GM18499 (cell line): ENCODE measurements around the gene DLK1.

Source experiments
- ATAC-seq: cut with Tn5 transposase; IDR thresholded peaks from one replicate; pipeline ENCODE4 v1.9.1; 2021; ENCODE audit warnings: moderate number of reproducible peaks; ENCODE audit not compliant: insufficient read depth, unreplicated experiment

Gene DLK1

DNA sequence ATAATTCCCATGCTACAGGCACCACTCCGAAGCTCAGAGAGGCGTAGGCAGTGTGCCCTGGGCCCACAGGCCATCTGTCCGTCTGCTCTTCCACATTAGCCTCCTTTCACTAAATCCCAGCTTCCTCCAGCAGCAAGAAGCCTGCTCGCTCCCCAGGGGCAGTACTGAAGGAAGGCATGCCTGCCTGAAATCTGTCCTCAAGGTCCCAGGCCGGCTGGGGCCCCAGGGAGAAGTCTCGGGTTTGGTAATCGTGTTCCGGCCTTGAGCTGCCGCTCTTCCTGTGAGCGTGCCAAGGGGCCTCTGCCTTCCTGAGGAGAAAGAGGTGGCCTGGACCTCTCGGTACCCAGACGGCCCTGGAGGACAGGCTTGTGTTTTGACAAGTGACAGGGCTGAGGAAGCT lies 15.2 kb upstream of the DLK1 start:
- ATAC-seq = no peak

DNA sequence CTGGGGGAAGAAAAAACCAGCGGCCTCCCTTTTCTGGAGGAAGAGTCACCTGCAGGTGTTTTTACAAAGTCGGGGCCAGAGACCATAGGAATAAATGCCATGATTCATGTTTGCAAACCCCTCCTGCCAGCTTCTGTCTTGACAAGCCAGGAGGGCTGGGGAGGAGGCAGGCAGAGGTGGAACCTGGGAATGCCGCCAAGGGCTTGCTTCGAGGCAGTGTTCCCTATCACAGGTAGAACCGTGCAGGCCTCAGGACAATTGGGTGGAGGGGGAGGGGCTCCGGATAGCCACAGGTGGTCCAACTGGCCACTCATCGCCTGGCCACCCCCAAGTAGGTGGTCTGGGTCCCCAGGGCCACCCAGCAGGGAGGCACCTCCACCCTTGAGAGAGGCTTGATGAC lies 14.2 kb upstream of the DLK1 start:
- ATAC-seq = no peak

DNA sequence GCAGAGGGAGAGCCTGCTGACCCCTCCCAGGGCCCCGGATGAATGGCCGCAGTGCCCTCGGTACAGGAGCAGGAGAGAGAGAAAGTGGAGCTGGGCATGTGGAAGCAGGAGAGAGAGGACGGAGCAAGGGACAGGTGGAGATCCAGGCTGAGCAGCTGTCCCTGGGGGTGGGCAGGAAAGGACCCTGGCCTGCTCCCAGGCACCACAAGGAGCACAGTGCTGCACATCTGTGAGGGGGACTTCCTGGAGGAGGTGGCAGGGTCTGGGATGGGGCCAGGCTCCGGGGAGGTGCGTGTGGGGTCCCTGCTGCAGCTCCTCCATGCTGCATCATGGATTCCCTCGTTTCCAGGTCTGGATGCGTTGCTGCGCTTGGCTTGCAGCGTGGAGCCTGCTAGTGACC lies 13.0 kb upstream of the DLK1 start:
- ATAC-seq = no peak

DNA sequence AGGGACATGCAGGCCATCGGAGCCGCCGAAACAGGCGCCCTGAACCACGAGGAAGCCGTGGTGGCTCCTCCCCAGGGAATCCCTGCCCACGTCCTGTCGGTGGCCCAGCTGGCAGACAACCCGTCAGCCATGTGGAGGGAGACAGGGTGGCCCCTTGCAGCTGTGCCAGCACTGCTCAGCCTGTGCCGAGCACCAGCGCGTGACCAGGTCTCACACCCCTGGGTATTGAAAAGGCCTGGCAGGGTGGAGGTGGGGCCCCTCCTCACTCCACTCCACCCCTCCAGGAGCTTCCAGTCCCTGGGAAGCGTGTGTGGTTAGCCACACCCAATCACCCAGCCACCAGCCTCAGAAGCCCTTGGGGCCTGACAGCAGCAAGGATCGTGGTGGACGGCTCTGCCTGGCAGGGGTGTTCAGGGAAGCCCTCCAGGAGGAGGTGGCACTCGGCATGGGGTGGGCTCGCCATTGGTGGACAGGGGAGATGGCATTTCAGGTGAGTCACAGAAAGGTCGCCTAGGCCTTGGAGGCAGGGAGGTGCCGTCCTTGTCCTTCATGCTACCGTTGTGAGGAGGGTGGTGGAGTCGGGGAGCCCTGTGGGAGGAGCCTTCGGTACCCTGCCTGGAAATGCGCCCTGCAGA lies 12.3 kb upstream of the DLK1 start:
- ATAC-seq = no peak

DNA sequence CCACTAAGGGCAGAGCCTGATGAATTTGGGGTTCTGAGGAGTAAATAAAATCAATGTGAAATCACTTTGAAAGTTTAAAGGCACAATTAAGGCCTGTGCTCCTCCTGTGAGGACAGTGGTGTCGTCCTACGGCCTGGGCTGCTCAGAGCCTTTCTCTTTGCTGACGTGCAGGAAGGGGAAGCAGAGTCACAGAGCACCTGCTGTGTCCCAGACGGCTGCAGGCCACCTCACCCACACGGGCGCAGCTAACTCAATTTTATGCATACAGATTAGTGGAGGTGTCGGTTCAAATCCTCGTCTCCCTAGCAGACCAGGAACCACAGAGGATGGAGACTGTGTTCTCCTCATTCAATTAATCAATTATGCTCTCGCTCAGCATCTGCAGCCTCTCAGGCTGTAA lies 11.4 kb upstream of the DLK1 start:
- no peak for ATAC-seq

DNA sequence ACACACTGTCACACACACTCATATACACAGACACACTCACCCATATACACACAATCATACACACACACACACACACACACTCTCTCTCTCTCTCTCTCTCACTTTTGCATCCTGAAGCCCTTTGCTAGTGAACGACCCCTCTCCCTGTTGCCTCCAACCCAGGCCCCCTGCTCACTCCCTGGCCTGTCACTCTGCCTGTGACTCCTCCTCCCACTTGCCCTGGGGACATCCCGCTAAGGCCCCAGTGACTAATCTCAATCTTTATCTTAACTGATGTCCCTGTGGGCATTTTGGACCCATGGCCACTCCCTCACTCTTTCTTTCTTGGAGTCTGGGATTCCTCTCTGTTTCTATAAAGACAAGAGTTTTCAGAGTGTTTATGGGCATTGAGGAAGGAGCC lies 10.9 kb upstream of the DLK1 start:
- ATAC-seq = no peak

DNA sequence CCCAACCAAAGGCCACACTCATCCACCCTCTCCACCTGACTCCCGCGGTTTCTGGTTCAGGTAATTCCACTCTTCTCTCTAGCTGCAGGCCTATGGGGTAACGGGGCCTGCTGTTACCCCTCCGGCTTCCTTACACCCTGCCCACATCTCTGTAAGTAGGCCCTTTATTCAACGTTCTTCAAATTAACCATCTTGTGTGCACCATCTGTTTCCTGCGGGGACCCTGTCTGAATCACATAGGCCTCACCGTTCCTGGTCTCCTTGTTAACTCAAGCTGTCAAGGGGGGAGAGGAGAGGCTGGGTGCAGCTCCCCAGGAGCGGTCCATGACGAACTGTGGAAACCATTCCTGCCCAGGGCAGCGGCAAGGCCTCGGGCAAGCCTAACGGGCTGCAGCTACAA lies 9.3 kb upstream of the DLK1 start:
- ATAC-seq = no peak

DNA sequence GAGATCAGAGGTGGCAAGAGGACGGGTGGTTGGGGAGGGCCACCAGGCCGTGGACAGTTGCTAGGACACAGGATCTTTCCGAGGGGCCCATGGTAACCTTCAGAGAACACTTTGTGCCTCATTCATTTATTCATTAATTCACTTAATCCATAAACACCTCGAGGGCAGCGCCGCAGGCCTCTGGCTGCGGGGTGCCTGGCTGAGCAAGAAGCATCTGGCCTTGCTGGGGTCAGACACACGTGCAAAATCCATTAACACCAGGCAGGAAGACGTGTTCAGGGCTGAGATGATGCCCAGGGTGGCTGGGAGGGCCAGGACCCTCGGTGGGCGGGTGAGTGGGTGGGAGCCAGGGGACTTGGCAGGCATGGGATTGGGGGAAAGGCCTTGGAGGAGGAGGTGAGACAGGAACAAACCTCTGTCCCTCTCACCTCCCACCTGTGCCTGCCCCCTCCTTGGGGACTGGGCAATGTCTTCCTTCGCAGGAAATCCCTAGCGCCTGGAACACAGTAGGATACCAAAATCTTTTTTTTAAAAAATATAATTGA lies 6.6 kb upstream of the DLK1 start:
- ATAC-seq = no peak

DNA sequence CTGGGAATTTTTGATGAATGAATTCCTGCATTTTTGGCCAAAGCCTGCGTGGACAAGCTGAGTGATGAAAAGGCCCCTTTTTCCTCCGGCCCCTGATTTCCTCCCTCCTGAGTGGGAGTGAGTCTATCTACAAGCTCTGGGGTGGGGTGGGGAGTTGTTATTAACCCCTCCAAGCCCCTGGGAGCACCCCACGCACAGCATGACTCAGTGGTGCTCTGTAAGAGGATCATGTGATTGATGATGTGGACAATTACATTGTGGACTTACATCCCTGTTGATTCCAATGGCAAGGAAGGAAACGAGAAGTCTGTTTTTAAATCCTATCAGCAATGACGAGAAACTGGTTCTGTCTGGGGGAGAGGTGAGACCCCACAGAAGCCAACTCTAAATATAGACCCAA lies 5.1 kb upstream of the DLK1 start:
- ATAC-seq = no peak

DNA sequence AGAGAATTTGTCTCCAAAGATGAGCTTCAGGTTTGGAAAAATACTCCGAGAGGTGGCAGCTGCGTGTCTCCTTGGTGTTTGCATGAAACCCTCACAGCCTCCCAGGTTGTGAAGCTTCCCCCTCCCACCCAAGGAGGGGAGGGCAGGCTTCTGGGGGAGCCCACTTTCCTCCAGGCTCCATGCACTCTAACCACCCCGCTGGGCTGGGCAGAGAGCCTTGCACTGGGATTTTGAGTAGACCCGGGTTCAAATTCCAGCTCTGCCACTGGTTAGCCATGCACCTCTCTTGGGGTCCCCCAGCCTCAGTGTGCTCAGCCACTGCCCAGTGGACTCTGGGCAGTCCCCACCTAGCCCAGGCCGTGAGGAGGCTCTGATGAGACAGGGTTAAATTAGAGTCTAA lies 4.3 kb upstream of the DLK1 start:
- ATAC-seq = no peak

DNA sequence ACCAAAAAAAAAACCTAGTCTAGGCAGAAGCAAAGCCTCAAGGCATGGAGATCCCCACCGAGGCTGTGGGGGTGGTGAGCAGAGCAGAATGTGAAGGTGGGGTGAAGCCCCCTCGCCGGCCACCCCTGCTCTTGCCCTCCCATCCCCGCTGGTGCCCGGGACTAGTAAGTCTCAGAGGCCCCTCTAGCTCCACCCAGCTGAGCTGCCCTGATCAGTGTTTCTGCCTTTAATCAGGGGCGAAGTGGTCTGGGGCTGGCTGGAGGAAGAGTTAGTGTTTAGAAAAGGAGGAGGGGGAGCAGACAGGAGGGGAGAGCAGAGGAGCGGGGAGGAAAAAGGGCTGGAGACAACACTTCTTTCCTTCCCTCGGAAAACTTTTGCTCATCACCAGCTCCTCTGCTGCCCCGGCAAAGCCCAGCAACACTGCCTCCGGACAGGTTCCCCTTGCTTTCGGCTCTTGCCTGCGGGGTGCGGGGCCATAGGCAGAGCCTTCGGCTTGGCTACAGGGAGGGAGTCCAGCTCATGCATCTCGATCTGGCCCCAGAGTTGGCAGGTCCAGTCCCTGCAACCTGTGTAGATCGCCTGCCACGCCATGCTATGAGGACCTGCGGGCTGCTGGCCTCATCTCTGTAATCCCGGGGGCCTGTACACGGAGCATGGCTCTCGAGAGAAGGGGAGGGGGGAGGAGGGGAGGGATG lies 3.4 kb upstream of the DLK1 start:
- ATAC-seq = no peak

DNA sequence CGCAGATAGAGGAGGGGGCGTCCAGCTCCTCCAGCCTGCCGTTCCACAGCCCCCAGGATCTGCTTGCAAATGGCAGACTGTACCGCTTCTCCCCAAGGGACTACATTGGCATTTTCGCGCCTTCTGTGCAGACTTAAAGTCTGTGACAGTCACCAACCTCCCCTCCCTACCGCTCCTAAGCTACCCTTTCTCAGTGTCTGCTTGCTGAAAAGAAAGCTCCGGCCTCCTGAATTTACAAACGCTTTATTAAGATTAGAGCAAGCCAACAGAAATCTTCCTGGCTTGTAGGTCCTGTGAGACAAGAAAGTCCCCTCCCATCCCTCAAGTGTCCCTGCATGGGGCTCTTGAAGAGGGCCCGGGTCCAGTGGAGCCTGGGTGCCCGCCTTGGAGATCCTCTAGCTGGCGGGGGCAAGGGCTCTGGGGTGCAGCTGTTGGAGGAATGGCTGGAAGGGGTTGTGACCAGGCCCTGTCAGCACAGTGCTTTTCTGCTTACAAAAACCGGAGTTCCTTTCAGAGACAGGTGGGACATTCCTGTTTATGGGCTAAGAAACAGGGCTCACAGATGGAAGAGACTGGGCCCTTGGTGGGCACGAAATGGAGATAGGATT lies 2.8 kb upstream of the DLK1 start:
- no peak for ATAC-seq

DNA sequence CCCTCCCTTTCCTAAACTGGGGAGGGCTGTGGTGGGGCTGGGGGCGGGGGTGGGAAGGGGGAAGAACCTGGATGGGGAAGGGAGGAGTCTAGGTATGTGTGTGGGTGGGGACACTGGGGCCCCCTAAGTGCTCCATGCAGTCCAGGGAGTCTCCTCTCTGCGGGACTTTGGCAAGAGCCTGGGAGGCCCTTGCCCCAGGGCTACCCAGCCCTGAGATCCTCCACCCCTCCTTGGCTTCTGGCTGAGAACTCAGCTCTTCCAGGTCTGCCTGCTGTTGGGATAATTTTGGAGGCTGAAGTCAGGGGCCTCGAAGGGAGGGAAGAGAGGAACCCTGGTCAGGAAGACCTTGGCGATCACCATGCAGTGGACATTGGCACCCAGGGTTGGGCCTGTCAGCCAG lies 2.2 kb upstream of the DLK1 start:
- no peak for ATAC-seq

DNA sequence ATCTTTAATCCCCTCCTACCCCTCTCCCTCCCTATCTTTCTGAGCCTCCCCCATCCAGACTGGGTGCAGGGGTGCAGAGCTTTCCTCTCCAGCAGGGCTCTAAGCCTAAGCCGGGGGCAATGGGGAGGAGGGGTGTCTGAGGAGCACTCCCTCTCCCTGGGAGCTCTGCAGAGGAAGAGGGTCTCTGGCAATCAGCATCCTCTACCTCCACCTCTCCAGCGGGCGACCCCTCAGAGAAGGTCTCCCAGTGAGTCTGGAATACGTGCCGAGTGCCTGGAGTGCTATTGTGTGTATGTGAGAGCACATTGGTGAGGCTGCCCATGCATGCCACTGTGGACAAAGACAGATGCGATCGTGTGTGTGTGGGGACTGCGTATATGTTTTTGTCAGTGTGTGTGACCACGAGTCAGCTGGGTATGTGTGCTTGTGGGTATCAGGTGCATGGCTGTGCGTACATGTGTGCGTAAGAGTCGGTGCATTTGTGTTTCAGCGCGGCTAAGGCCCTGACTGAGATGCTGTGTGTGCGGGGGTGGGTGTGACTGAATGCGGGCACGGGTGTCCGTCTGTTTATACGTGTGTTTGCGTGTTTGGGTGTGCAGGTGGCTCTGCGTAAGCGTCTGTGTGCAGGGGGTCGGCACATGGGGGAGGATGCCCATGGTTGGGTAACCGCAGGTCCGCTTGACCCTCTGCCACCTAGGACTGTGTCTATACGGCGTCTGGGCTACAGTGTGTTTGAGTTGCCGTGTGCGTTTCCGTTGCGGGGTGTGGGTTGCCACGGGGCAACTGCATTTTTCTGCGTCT lies 905 bp upstream of the DLK1 start:
- no peak for ATAC-seq

DNA sequence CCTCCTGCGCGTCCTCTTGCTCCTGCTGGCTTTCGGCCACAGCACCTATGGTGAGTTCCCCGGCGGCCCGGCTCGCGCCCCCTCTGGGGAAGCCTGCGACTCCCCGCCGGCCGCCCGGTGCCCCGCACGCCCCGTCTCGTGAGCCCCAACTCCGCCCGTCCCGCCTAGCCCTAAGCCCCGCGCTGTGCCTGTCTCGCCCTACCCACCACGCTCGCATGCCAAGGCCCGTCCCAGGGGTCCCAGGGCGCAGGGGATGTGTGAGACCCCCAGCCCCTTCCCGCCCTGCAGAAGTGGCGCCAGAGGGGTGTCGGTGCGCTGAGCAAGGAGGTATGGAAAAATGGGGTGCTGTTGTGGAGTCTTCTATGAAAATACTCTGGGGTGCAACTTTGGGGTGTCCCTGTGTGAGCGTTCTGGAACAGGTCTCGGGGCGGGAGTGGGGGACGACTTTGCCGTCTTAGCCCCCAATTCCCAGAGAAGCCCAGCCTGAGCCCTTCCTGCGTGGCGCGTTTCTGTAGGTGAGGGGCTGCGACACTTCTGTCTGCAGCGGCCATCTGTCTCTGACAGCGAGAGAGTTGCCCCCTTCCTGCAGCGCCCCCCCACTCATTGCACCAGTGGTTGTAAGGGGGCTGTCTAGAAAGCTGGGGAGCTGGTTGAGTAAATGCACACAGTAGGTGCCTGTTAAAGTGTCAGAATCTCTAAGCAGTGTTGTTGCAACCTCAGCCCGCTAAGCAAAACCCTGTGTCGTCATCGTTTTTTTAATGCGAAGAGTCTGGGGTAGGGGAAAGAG lies 587 bp downstream of the DLK1 start:
- no peak for ATAC-seq

DNA sequence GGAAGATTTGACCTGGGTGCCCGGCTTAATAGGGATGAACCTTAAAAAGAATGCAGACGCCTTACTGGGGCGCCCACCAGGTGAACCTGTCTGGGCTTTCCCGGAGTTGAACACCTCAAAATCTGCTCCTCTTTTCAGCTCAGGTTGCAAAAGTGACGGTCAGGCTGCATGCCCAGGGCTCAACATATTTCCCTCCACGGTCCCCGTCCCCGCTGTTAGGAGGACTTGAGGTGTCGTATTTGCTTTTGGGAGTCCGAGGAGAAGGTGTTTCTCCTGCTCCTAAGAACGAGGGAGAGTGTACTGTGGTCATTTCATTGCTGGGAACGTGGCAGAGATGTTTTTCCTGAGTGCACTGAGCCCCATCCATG lies 1.2 kb downstream of the DLK1 start:
- ATAC-seq = no peak

DNA sequence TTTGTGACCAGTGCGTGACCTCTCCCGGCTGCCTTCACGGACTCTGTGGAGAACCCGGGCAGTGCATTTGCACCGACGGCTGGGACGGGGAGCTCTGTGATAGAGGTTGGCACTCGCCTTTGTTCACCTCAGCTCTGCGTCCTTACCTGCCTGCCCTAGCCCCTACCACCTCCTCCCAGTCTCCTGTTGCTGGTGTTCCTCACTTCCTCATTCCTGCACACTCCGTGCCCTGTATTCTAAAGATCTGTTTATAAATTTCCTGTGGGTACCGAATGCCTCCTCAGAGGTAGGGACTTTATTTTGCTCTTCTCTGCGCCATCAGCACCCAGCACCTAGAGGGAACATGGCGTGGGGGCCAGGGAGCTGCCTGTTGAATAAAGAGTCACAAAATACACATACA lies 2.3 kb downstream of the DLK1 start:
- ATAC-seq = no peak

DNA sequence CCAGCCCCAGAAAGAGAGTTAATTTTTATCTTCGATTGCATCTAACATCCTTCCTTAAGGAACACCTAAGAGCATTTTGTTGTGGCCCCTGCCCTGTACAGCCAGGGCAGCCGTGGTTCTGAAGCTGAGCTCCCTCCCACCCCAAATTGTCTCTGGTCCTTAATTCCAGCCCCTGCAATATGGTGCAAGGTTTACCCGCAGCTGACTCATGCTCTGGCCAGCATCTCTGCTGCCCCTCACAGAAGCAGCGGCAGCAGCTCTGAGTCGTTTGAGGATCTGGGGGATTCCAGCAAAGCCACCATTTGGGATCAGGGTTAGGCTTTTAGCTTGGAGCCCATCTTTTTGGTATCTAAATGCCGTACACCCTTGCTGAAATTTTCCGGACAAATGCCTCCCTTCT lies 3.3 kb downstream of the DLK1 start:
- ATAC-seq = no peak

DNA sequence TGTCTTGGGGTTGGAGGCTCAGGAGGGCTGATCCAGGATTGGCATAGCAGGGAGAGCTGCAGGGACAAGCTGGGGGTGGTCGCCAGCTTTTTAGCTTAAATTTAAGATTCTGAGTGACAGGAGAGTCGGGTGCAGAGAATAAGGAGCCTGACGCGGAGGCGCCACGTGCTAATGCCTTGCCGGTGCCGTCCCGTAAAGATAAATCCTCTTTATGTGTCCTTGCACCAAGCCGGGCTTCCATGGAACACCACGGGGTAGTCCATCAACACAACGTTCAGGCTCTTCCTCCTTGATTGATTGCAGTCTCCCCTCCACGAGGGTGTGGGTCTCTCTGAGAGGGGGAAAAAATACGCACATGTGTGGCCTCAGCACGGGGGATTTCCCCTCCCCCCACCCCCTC lies 3.9 kb downstream of the DLK1 start:
- no peak for ATAC-seq

DNA sequence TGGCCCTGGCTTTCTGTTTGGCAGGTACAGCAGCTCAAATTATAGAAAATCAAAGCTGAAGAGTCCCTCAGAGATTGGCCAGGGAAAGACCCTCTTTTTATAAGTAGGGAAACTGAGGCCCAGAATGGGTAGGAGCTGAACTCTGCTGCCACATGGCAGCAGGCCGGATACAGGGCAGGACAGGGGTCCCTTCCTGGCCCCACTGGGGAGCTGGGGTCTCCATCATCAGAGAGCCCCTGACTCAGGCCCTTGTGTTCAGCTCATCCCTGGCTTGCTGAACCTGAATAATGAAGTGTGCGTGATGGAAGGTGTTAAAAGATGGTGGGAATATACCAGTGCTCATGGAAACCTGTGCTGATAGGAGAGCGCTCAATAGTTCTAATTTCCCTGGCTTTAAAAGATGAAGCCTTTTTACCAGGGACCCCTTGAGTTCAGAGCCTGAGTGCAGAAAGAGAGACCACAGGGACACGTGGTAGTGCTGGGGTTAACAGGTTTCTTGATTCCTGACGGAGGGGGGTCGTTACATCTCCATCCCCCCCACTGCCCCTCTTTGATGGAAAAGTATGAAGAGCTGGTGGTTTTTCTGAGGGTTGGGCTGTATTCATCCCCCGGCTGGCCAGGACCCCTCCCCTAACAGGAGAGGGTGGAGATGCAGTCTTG lies 4.4 kb downstream of the DLK1 start:
- ATAC-seq = no peak
